Nephron progenitor cell (in vitro differentiated cells): ENCODE data around the gene MOCOS.

Experiments used
- DNase-seq: peaks from one replicate; pipeline ENCODE4 v3.0.0; 2021
- H3K27ac Mint-ChIP-seq: 2 replicates; pipeline ENCODE4 v1.8.0; 2021; ENCODE audit warnings: mild to moderate bottlenecking, moderate library complexity, mixed read lengths
- H3K27me3 Mint-ChIP-seq: 2 replicates; pipeline ENCODE4 v1.8.0; 2021; ENCODE audit warnings: mild to moderate bottlenecking, low read depth, mixed read lengths; ENCODE audit not compliant: poor library complexity
- H3K36me3 Mint-ChIP-seq: 2 replicates; pipeline ENCODE4 v1.8.0; 2021; ENCODE audit warnings: low read depth, mixed read lengths
- H3K4me1 Mint-ChIP-seq: 2 replicates; pipeline ENCODE4 v1.8.0; 2021; ENCODE audit warnings: mixed read lengths
- H3K4me3 Mint-ChIP-seq: 2 replicates; pipeline ENCODE4 v1.8.0; 2021; ENCODE audit warnings: mild to moderate bottlenecking, moderate library complexity, mixed read lengths
- H3K9me3 Mint-ChIP-seq: 2 replicates; pipeline ENCODE4 v1.8.0; 2021; ENCODE audit warnings: mild to moderate bottlenecking, moderate library complexity, mixed read lengths
- TF ChIP-seq, protein P1 (sequence below): fragments of 200-600 bp; sonication (generic); IDR thresholded peaks from 2 replicates; pipeline ENCODE4 v1.5.0; 2021; ENCODE audit warnings: antibody characterized with exemption

MOCOS gene

DNA sequence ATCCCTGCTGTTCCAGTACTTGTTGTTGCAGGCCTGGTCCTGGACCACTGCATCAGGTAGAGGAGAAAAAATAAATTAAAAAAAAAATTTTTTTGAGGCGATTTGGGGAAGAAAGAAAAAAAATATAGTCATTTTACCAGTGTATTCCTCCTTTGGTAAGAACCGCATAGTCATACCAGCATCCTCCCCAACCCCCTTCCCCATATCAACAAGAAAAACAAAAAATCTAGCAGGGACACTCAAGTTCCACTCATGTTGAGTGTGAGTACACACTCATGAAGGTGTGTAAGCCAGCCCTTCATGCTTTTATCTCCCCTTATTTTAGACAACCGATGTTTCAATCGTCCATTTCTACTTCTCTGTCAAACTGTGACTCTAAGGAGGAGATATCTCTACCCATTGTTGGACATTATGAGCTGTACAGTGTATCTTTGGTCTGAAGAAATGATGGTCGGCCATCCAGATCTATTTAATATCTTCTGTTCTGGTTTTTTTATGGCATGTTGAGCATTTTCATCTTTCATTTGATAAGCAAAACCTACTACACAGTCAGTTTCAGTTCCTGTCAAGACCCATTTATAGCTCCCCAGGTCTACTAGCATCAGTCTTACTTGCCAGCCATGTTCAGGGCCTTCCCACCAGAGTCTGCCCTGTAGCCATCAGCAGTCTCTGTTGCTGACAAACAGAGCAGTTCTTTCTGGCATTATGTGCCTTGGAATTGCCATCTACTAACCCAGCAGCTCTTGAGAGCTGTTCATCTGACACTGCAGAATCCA is 37.6 kb upstream of the MOCOS start:
- Mint-ChIP-seq H3K27me3 (no peaks in the 10 kb centered on the region), H3K4me1 (peaks cover 12% of the 10 kb centered on the region), H3K4me3 (no peak overlapping the region), H3K36me3 (peaks cover 81% of the 10 kb centered on the region), H3K27ac (peak overlapping the region; percentile 75), H3K9me3 (no peaks in the 10 kb centered on the region)
- no peak for DNase-seq
- TF ChIP-seq, protein P1, sequence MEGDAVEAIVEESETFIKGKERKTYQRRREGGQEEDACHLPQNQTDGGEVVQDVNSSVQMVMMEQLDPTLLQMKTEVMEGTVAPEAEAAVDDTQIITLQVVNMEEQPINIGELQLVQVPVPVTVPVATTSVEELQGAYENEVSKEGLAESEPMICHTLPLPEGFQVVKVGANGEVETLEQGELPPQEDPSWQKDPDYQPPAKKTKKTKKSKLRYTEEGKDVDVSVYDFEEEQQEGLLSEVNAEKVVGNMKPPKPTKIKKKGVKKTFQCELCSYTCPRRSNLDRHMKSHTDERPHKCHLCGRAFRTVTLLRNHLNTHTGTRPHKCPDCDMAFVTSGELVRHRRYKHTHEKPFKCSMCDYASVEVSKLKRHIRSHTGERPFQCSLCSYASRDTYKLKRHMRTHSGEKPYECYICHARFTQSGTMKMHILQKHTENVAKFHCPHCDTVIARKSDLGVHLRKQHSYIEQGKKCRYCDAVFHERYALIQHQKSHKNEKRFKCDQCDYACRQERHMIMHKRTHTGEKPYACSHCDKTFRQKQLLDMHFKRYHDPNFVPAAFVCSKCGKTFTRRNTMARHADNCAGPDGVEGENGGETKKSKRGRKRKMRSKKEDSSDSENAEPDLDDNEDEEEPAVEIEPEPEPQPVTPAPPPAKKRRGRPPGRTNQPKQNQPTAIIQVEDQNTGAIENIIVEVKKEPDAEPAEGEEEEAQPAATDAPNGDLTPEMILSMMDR, result no peak

DNA sequence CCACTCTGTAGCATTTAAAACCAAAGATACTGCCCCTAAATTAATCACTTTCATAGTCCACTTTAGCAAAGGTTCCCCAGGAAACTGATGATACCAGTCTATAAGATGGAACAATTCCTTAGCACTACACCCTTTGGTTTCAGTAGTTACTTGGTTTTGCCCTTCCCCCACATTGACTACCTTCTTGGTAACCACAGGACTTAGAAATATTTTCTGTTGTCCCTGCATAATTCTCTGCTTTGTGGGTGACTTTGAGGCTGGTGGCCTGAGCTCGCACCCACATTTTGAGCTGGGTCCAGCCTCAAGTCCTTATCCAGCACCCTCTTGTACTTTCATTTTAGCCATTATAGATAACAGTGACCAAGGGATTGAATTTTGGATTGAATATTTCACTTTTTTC is 34.5 kb upstream of the MOCOS start:
- no peak overlapping the region for H3K4me3 Mint-ChIP-seq
- H3K27ac Mint-ChIP-seq, result peak overlapping the region; percentile 85
- DNase-seq, result no peak
- H3K36me3 Mint-ChIP-seq, result peaks cover 70% of the 10 kb centered on the region
- TF ChIP-seq, protein P1, result no peak
- no peaks in the 10 kb centered on the region for H3K27me3 Mint-ChIP-seq
- H3K9me3 Mint-ChIP-seq, result no peaks in the 10 kb centered on the region
- H3K4me1 Mint-ChIP-seq, result peaks cover 12% of the 10 kb centered on the region

DNA sequence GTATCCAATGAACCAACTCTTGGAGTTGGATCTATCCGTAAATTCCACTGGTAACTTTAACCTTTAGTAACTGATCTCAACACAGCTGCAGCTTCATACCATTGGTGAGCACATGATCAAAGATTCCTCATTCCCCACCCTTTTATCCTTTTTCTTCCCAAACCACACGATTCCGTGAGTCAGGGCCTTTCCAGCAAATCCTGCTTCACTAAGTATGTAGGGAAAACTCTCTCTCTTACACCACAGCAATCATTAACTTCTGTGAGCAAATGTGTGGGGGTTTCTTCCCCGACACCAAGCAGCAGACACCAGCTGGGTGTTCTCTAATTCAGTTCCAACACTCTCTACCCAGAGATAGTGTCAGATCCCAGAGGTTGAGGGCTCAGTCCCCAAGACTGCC is 34.1 kb upstream of the MOCOS start:
- Mint-ChIP-seq H3K4me3 (no peak overlapping the region), H3K27me3 (no peaks in the 10 kb centered on the region), H3K4me1 (peaks cover 12% of the 10 kb centered on the region), H3K36me3 (peaks cover 67% of the 10 kb centered on the region), H3K27ac (peak overlapping the region; percentile 85), H3K9me3 (no peaks in the 10 kb centered on the region)
- DNase-seq, result no peak
- TF ChIP-seq, protein P1, result no peak

DNA sequence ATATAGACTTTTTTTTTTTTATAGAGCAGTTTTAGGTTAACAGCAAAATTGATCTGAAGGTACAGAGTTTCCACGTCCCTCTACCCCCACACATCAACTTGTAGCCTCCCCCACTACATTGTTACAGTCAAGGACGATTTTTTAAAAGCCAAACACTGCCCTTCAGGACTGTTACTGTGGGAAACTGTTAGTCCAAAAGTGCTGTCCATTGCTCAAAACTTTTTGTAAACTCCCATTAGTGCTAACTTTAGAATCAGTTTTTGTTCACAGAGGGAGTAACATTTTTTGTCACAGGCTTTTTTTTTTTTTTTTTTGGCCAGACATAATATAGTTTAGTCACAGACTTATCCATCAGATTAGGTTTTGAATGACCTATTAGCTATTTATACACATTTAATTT is 33.5 kb upstream of the MOCOS start:
- H3K36me3 Mint-ChIP-seq, result peaks cover 69% of the 10 kb centered on the region
- no peak overlapping the region for H3K4me3 Mint-ChIP-seq
- TF ChIP-seq, protein P1, result no peak
- H3K27me3 Mint-ChIP-seq, result no peaks in the 10 kb centered on the region
- no peak for DNase-seq
- H3K4me1 Mint-ChIP-seq, result peaks cover 12% of the 10 kb centered on the region
- H3K27ac Mint-ChIP-seq, result no peak overlapping the region
- H3K9me3 Mint-ChIP-seq, result no peaks in the 10 kb centered on the region

DNA sequence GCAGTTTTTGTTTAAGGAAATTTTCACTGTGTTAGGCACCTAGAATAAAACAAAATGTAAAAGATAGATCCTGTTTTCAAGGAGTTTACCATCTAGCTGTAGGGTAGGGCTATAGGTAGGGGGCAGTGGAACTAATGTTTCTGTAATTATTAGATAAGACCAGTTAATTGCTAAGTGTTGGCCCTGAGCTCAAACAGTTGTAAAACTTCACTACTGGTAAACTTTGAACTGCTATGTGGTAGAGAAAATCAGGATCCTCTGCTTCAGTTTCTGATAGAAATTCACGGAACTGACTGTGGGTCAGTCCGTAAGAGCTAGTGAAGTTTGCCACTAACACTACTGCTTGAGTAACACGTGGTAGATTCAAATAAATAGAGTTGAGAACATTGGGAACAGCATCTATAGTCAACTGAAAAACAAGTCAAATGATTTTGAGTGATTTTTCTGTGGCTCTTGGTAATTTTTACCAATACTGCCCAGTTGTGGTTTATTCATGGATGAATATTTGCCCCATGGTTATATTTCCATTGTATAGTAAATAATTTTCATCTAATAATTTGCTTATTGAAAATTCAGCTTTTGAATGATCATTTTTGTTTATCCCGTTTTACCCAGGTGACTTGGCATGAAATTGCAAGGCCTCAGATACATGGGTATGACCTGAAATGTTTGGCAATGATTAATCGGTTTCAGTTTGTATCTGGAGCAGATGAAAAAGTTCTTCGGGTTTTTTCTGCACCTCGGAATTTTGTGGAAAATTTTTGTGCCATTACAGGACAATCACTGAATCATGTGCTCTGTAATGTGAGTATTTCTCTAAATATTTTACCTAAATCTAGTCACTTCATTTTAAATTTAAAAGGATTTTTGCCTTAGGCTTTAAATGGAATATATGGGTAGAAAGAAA is 31.2 kb upstream of the MOCOS start:
- H3K9me3 Mint-ChIP-seq, result no peaks in the 10 kb centered on the region
- no peak overlapping the region for H3K27ac Mint-ChIP-seq
- peaks cover 66% of the 10 kb centered on the region for H3K36me3 Mint-ChIP-seq

More for the DNA sequence above, 31.2 kb upstream of the MOCOS start:
- Mint-ChIP-seq H3K4me1 (peaks cover 5% of the 10 kb centered on the region), H3K27me3 (no peaks in the 10 kb centered on the region), H3K4me3 (no peak overlapping the region)
- TF ChIP-seq, protein P1, result no peak
- no peak for DNase-seq
